Hippocampal formation (tissue), 2 donors: ENCODE data around the gene ZBTB1.

ENCODE experiments used
- DNase-seq, 2 donors: peaks; one replicate each; lab custom pipeline; 2025; lab: John Stamatoyannopoulos, UW

Gene ZBTB1

GRCh38 chr14:64504310-64504896 lies at the start of gene ZBTB1:
ZBTB1 (plus strand) TSS chr14:64504770; CDS start chr14:64521505, 16,735 bp downstream.
- peak; percentile 58 to 78 for DNase-seq

DNA sequence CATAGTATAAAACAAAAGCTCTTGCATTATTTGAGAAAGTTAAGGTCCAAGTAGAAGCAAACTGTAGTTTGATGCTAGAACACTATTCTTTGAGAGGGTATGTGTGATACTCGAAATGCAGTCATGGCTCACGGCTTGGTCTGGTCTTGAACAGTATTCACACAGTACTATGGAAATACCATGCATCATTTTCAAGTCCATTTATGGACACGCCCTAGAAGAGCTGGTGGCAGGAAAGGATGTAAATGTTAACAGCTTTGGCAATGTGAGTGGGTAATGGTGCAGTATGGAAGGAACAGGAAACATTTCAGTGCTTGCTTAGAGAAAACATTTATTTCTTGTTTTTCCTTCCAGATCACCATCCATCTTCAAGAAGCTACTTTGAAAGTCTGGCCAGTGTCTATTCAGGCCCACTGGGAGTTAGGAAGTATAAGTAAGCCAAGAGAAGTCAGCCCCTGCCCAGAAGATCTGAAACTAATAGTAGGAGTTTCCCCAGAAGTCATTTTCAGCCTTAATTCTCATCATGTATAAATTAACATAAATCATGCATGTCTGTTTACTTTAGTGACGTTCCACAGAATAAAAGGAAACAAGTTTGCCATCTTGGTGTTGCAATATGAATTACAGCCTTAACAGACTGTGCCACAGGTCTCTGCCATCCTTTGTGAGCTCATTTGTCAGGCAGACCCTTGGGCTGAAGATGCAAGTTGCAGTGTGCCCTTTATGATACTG lies 45.0 kb upstream of the ZBTB1 start:
- no peak for DNase-seq

DNA sequence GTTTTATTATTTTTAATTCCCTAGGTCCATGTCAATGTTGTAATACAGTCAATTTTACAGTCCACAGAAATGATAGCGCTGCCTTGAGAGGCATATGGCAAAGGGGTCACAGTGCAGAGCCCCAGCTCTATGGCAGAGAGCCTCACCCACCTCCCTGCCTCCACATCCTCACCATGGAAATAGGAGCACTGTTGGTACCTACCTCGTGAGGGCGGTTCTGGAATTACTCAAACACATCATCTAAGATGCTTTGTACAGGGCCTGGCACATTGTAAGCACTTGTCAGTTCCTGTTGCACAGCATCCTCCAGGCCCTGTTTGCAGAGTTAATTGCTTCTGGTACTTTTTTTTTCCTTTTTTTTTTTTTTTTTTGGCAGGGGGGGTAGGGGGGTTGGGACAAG lies 43.3 kb upstream of the ZBTB1 start:
- DNase-seq: no peak

- DNase-seq: no peak
Measured at GRCh38 chr14:64463195-64463594, 41.4 kb upstream of the ZBTB1 start.

GRCh38 chr14:64463873-64464272 lies 40.7 kb upstream of the ZBTB1 start:
- no peak for DNase-seq

DNA sequence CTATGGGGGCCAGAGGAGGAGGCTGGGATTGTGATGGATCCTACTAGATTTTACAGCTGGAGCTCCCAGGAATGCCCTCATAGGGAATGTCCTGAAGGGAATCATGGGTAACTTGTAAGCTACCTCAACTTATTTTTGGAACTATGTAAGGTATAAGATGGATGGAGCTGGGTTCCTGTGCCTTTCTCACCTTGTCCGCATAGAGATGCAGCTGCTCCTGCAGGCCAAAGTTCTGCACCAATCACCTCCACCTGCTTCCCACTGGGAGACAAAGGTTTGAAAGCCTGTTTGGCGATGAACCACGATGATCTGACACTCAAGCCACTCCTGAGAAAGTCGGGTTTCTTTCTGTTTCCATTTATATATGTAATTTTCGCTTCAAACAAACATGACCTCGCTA lies 39.9 kb upstream of the ZBTB1 start:
- no peak for DNase-seq

- peak; percentile 21 to 63 for DNase-seq
Measured at GRCh38 chr14:64465191-64465822, 39.3 kb upstream of the ZBTB1 start, which contains the start of gene AKAP5. AKAP5 (plus strand) TSS chr14:64465499; CDS start chr14:64468395, 2,896 bp downstream.

DNA sequence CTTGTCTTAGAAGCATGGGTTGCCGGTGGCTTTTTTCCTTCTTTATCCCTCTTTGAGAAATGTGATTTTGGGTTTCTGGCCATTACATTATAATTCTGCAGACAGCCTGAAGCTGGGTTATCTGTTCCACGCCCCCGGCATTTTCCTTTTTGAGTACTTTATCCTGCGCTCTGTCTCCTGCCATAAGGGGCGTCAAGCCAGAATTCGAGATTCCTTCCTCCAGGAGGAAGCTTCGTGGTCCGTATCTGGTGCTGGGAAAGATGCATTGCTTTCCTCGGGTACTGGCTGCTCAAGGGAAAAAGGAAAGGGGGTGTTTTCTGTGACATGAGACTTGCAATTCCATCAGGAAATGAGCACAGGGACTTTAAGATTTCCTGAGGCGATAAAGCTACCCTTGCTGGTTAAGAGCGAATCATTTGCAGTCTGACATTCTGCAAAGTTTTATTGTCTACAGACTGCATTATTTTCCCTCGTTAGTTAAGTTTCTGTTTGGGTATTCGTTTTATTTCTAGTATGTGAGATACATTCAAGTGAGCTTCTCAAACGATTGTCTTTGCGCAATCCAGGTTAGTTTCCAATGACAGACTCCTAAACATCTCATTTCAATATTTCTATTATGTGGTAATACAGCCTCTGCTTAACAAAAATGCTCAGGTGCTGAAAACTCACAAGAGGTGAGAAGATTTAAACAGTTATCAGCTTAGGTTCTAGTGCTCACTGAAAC lies 38.6 kb upstream of the ZBTB1 start:
- no peak for DNase-seq

DNA sequence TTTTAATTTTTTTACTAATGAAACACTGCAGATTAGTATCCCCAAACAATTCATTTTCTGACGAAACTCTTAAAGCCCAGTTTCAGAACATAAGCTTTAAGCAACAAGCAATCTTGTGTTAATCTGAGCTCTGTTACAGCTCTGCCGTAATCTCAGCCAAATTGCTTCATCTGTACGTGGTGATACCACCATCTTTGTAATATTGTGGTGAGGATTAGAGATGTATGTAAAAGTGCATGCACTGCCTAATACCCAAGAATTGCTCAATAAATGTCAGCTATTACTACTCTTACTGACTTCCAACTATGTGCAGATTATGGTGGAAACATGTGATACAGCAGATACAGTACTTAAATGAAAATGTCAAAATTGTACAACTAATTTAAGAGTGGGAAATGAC lies 37.5 kb upstream of the ZBTB1 start:
- DNase-seq: no peak

DNA sequence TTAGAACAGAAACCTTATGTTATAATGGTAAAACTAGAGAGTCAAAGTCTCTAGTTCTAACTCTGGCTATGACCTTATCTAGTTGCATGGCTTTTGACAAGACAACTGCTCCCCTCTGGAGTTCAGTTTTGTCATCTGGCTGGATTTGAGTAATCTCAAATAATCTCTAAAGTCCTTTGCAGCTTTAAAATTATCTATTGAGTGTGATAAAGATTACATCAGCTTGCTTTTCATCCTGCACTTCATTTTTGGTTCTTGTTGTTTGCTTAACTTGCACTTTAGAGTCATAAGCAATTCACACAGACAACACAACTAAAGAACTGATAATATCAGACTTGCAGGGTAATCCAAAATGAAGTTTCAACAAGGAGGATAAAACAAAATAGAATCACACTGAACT lies 37.0 kb upstream of the ZBTB1 start:
- DNase-seq: no peak

DNA sequence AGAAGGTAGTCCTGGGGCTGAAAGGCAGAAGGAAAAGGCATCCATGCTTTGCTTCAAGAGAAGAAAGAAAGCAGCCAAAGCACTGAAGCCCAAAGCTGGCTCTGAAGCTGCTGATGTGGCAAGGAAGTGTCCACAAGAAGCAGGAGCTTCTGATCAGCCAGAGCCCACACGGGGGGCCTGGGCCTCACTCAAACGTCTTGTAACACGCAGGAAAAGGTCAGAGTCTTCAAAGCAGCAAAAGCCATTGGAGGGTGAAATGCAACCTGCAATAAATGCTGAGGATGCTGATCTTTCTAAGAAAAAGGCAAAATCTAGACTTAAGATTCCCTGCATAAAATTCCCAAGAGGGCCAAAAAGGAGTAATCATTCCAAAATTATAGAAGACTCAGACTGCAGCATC lies 36.1 kb upstream of the ZBTB1 start:
- DNase-seq: no peak

DNA sequence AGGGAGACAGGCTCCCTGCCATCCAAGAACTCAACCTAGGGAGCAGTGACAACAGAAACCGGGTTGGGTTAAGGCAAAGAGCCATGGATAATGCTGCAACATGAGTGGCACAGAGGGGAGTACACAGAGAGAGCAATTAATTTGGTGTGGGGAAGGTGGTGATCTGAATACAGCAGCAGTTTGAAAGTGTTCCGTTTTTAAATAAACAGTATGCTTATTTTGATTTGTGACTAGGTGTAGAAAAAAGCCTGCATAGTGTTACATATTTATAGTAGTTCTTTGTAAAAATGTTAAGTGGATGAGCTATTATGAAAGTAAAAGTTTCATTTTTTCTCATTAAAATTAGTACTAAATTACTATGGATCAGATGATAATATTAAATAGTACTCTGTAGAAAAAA lies 30.5 kb upstream of the ZBTB1 start:
- DNase-seq: no peak

- DNase-seq: no peak
Measured at GRCh38 chr14:64474698-64475097, 29.9 kb upstream of the ZBTB1 start.

DNA sequence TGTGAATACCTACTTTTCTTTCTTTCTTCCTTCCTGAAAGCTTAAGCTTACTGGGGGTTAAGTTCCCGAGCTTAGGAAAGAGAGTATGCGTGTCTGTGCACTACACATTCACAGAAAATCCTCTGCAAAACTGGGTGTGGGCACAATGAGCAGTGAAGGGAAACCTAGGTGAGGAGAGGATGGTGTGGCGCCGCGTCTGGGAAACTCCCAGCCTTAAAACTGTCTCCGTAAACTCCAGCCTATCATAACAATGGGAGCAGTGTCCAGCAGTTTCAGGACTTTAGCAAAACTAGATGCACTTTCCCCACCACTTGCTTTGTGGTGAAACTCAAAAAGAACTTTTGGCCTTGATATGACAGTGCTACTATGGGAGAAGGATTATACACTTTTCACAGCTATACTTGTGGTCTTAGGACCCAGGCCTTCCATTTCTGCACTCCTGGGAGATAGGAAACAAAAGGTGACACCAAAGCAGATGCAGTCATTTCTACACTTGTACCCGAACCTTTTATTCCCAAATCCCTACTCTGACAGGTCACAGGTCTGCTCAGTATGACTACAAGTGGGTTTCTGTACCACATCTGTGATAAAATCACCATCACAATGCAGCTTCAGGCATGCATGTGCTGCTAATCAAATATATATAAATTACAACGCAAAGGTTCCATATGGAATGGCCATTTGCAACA lies 28.8 kb upstream of the ZBTB1 start:
- no peak for DNase-seq

DNA sequence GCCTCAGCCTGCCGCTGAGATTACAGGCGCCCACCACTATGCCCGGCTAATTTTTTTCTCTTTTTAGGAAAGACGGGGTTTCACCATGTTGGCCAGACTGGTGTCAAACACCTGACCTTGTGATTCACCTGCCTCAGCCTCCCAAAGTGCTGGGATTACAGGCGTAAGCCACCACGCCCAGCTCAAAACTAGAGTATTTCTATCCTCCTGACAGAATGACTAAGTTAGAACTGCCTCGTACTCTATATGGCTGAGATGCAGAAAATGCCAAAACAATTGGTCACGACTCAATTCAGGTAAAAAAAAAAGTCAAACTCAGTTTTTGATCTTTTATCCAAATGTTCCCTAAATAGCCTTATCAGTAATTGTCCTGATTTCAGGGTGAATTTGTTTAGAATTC lies 28.1 kb upstream of the ZBTB1 start:
- DNase-seq: no peak

- DNase-seq: peak in 1 of 2 donors; percentile 37
Measured at GRCh38 chr14:64478634-64479250, 25.8 kb upstream of the ZBTB1 start.

GRCh38 chr14:64488590-64489099 lies 15.9 kb upstream of the ZBTB1 start:
- DNase-seq: no peak

- no peak for DNase-seq
Measured at GRCh38 chr14:64491637-64492036, 12.9 kb upstream of the ZBTB1 start.

DNA sequence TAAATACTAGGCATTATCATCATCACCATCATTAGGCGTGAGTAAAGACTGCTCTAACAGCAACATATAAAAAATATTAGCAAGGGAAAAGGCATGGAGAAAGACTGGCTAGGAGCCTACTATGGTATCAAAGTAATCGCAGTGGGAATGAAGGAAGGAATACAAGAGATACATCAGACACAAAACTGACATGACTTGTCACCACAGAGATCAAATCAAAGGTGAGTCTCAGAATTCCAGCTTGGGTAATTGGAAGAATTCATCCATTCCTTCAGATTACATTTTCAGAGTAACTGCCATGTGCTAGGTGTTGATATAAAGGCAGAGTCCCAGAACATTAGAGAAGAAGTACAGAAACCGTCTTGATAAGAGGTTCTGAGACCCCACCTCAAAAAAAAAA lies 11.1 kb upstream of the ZBTB1 start:
- DNase-seq: no peak

- no peak for DNase-seq
Measured at GRCh38 chr14:64495252-64495651, 9.3 kb upstream of the ZBTB1 start.

DNA sequence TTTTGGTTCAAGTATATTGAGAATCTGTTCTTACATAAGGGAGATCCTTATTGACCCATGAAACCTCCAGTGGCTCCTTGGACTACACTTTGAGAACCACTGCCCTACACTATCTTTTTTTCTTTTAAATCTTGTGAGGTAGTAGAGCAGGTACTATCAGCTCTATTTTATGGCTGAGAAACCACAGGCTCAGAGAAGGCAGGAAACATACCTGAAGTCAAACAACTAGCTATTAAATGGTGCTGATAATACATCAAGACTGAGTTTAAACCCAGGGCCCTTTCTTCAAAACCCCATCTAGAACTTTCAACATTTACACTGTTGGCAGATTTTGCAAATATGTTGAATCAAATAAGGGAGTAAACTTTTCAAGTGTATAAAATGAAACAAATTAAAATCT lies 7.8 kb upstream of the ZBTB1 start:
- DNase-seq: no peak
